Endodermal cell (in vitro differentiated cells): ENCODE measurements around the gene VEGFA. TPM values are rescaled to one million over a fixed set of nuclear protein-coding genes. Genes with fewer than 3 reads are reported as not detected.

ENCODE experiments used
- DNase-seq: peaks from one replicate; pipeline ENCODE4 v3.0.0-alpha.2; 2017
- H3K27ac ChIP-seq: 2 replicates; pipeline ENCODE4 v1.5.1; 2013; ENCODE audit warnings: mild to moderate bottlenecking, low read depth, low read length, moderate library complexity
- H3K27me3 ChIP-seq: 2 replicates; pipeline ENCODE4 v1.6.1; 2013; ENCODE audit warnings: mild to moderate bottlenecking, low read length, moderate library complexity; ENCODE audit not compliant: insufficient read depth, control insufficient read depth, poor library complexity, severe bottlenecking
- H3K36me3 ChIP-seq: 2 replicates; pipeline ENCODE4 v1.7.0; 2013; ENCODE audit warnings: mild to moderate bottlenecking, low read length, moderate library complexity; ENCODE audit not compliant: control insufficient read depth, insufficient read depth
- H3K4me1 ChIP-seq: one replicate; pipeline ENCODE4 v1.7.0; 2013; ENCODE audit warnings: low read length; ENCODE audit not compliant: control insufficient read depth, insufficient read depth
- H3K4me3 ChIP-seq: 2 replicates; pipeline ENCODE4 v1.5.1; 2013; ENCODE audit warnings: mild to moderate bottlenecking, low read length, moderate library complexity
- H3K9ac ChIP-seq: 2 replicates; pipeline ENCODE4 v1.6.1; 2013; ENCODE audit warnings: mild to moderate bottlenecking, low read length, moderate library complexity; ENCODE audit not compliant: poor library complexity, severe bottlenecking; ENCODE audit errors: extremely low read depth
- H3K9me3 ChIP-seq: 2 replicates; pipeline ENCODE4 v1.6.1; 2013; ENCODE audit warnings: mild to moderate bottlenecking, low read length, moderate library complexity; ENCODE audit not compliant: control insufficient read depth
- H3K27ac Mint-ChIP-seq: 2 replicates; pipeline ENCODE4 v1.8.0; 2020; ENCODE audit warnings: mixed read lengths
- H3K27me3 Mint-ChIP-seq: 2 replicates; pipeline ENCODE4 v1.8.0; 2021; ENCODE audit warnings: mild to moderate bottlenecking, mixed read lengths; ENCODE audit not compliant: insufficient read depth
- H3K36me3 Mint-ChIP-seq: 2 replicates; pipeline ENCODE4 v1.8.0; 2020; ENCODE audit warnings: low read depth, mixed read lengths
- H3K4me1 Mint-ChIP-seq: 2 replicates; pipeline ENCODE4 v1.8.0; 2020; ENCODE audit warnings: mixed read lengths
- H3K4me3 Mint-ChIP-seq: 2 replicates; pipeline ENCODE4 v1.8.0; 2020; ENCODE audit warnings: mild to moderate bottlenecking, moderate library complexity, mixed read lengths
- H3K9me3 Mint-ChIP-seq: 2 replicates; pipeline ENCODE4 v1.8.0; 2020; ENCODE audit warnings: mild to moderate bottlenecking, mixed read lengths
- WGBS, 2 experiments: methylation state at CpG; one replicate each; pipeline versions ENCODE4 v1.1.5 to v1.1.7; 2013; ENCODE audit warnings: missing lambda C conversion rate in 2 of 2, mixed read lengths in 1 of 2; ENCODE audit not compliant: insufficient coverage in 1 of 2, insufficient read length in 1 of 2; 5-methylcytosine and 5-hydroxymethylcytosine counted together
- total RNA-seq, 2 donors: library from RNA; stranded (reverse); fragmentation: NEBNext Ultra II Directional in 1 of 2; extraction: Animal tissue kit (Norgen Biotek cat#: 25700) in 1 of 2; gene quantifications; 2 replicates in 1 of 2; 3 replicates in 1 of 2; pipeline ENCODE4 v1.2.1, GENCODE V29; 2021
- TF ChIP-seq, protein P1 (sequence below): fragments of 200-600 bp; sonication (generic); conservative IDR thresholded peaks from 2 replicates; pipeline ENCODE4 v1.5.0; 2021; ENCODE audit warnings: antibody characterized with exemption, mild to moderate bottlenecking

The VEGFA gene
- total RNA-seq, 2 donors from 2014 or later = 163 to 254 TPM

DNA sequence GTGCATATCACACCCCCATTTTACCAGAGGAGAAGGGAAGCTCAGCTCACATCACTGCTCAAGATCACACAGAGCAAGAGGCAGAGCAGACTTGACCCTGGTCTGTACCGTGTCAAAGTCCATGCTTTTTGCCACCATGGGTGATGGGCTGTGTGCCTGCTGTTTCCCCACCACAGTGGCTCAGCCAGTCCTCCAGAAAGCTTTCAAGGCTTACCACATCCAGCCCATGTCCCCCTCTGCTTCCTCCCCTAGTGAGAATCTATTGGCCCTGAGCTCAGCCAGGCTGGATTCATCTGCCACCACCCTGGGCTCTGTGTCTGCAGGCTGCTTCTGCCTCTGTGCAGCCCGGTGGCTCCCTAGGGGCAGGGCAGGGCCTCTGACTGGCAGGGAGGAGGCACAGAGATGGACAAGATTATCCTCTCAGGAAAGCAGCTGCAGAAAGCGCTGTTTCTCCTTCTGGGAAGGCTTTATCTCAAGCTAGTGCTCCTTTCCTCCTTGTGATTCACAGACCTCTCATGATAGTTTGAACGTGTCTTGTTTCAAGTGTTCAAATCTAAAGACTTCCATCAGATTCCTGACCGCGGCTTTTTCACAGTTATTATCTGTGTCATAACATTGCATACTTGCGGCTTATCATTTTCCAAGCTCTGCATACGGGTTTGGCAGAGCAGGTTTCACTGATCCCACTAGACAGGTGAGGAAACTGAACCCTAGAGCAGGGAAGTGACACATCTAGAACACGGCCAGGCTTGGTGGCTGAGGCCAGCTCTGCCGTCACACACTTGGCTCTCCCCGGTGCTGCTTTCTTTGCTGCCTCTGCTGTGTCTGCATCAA, 37.4 kb downstream of the VEGFA start:
- H3K9me3 Mint-ChIP-seq = no peaks in the 10 kb centered on the region
- WGBS, 2 experiments = 87 to 92% methylated on average over 11 of the region's 11 CpGs
- H3K4me1 Mint-ChIP-seq = peaks cover 65% of the 10 kb centered on the region
- TF ChIP-seq, protein P1, sequence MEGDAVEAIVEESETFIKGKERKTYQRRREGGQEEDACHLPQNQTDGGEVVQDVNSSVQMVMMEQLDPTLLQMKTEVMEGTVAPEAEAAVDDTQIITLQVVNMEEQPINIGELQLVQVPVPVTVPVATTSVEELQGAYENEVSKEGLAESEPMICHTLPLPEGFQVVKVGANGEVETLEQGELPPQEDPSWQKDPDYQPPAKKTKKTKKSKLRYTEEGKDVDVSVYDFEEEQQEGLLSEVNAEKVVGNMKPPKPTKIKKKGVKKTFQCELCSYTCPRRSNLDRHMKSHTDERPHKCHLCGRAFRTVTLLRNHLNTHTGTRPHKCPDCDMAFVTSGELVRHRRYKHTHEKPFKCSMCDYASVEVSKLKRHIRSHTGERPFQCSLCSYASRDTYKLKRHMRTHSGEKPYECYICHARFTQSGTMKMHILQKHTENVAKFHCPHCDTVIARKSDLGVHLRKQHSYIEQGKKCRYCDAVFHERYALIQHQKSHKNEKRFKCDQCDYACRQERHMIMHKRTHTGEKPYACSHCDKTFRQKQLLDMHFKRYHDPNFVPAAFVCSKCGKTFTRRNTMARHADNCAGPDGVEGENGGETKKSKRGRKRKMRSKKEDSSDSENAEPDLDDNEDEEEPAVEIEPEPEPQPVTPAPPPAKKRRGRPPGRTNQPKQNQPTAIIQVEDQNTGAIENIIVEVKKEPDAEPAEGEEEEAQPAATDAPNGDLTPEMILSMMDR = no peak
- no peak for DNase-seq
- H3K27me3 Mint-ChIP-seq = no peaks in the 10 kb centered on the region
- H3K4me3 Mint-ChIP-seq = no peak overlapping the region
- Histone ChIP-seq H3K36me3 (no peaks in the 10 kb centered on the region), H3K4me3 (no peak overlapping the region), H3K27me3 (no peaks in the 10 kb centered on the region), H3K9me3 (no peaks in the 10 kb centered on the region), H3K4me1 (peaks cover 41% of the 10 kb centered on the region), H3K27ac (no peak overlapping the region), H3K9ac (no peak overlapping the region)
- peak overlapping the region; percentile 20 for H3K27ac Mint-ChIP-seq
- no peaks in the 10 kb centered on the region for H3K36me3 Mint-ChIP-seq

DNA sequence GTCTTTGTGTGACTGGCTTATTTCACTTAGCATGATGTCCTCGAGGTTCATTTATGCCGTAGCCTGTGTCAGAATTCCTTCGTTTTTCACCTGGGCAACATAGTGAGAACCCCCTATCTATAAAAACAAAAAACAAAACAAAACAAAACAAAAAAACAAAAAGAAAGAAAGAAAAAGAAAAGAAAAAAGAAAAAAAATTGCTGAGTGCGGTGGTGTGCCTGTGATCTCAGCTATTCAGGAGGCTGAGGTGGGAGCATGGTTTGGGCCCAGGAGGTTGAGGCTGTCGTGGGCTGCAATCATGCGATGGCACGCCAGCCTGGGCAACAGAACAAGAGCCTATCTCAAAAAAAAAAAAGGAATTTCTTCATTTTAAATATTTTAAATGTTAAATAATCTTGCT, 38.4 kb downstream of the VEGFA start:
- H3K4me3 Mint-ChIP-seq = no peak overlapping the region
- H3K4me3 ChIP-seq = no peak overlapping the region
- H3K27me3 Mint-ChIP-seq = no peaks in the 10 kb centered on the region
- no peak overlapping the region for H3K9ac ChIP-seq
- WGBS, 2 experiments = 92 to 100% methylated on average over 4 to 6 of the region's 7 CpGs
- H3K27ac Mint-ChIP-seq = no peak overlapping the region
- no peak for DNase-seq
- peaks cover 37% of the 10 kb centered on the region for H3K4me1 ChIP-seq
- no peaks in the 10 kb centered on the region for H3K9me3 ChIP-seq
- no peak overlapping the region for H3K27ac ChIP-seq
- TF ChIP-seq, protein P1 = no peak
- H3K9me3 Mint-ChIP-seq = no peaks in the 10 kb centered on the region
- H3K4me1 Mint-ChIP-seq = peaks cover 59% of the 10 kb centered on the region
- H3K36me3 ChIP-seq = no peaks in the 10 kb centered on the region
- H3K36me3 Mint-ChIP-seq = no peaks in the 10 kb centered on the region
- no peaks in the 10 kb centered on the region for H3K27me3 ChIP-seq

DNA sequence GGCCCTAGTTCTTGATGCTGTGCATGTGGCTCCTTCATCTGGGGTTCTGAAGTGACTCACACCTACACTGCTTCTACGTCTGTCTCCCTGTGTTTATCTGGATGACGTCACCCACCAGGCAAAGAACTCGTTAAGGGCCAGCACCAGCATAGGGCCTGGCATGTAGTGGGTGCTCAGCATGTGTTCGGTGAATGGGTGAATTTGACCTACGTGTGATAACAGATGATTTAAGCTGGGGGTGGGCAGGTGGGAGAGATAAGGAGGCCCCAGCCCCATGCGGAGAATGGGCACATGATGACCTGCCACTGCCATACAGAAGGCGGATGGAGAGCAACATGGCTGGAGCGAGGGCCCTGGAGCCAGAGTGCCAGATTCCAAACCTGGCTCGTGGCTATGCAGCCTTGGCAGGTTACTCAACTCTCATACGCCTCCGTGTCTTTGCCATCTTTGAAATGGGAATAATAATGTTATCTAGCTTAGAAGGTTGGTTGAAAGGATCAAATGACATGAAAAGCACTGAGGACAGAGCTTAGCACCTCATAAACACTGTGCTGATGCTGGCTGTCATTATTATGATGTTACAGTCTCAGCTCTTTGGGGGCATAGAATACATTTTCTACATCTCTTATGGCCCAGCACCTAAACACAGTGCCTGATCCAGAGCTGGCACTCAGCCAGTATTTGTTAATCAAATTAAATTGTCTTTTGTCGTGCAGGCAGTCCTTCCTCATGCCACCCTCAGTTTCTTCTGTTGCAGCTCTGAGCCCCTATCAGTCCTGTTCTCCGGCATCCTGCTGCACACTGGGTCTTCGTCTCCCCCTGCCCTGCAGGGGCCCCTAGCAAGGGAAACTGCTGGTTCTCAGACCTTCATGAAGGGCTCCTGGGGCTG, 39.6 kb downstream of the VEGFA start:
- Histone ChIP-seq H3K4me1 (peaks cover 31% of the 10 kb centered on the region), H3K9ac (no peak overlapping the region), H3K36me3 (no peaks in the 10 kb centered on the region), H3K27me3 (no peaks in the 10 kb centered on the region), H3K9me3 (no peaks in the 10 kb centered on the region), H3K4me3 (no peak overlapping the region), H3K27ac (no peak overlapping the region)
- Mint-ChIP-seq H3K36me3 (no peaks in the 10 kb centered on the region), H3K27ac (peak overlapping the region; percentile 32), H3K9me3 (no peaks in the 10 kb centered on the region), H3K4me1 (peaks cover 51% of the 10 kb centered on the region), H3K27me3 (no peaks in the 10 kb centered on the region), H3K4me3 (no peak overlapping the region)
- DNase-seq = no peak
- 77 to 80% methylated on average over 9 to 14 of the region's 14 CpGs for WGBS, 2 experiments
- TF ChIP-seq, protein P1 = no peak
